Activated T-cell treated with anti-CD3 and anti-CD28 coated beads for 24 hours (primary cell): ENCODE measurements around the gene CUL3.

Experiments
- DNase-seq: peaks from one replicate; pipeline ENCODE4 v3.0.0-alpha.2; 2020; ENCODE audit warnings: low read depth

CUL3 gene

DNA sequence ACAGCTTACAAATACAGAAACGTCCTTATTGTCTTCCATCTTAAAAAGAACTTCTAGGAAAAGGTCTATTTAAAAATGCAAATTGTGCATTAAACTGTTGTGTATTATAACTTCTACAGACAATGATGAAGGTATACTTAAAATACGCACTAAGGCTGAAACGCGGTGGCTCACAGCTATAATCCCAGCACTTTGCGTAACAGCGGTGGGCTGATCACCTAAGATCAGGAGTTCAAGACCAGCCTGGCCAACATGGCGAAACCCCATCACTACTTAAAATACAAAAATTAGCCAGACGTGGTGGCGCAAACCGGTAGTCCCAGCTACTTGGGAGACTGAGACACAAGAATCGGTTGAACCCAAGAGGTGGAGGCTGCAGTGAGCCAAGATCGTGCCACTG is 4.9 kb downstream of the CUL3 start:
- no peak for DNase-seq

DNA sequence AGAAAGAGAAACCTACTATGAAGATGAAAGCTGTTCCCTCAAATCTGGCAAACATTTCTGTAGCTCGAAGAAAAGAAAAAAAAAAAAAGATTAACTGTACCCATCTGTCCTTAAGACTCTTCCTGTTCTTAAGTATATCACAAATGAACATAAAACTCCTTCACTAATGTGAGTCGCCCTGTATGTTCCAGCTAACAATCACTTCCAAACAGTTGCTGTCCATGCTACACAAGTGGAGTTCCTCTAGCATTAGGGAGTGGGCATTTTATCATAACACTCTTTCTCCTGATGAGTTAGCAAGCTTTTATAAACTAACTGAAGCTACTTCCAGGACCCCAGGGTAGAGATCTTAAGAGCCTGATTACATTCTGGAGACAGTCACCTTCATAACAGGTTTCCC is 5.8 kb downstream of the CUL3 start:
- DNase-seq: no peak

DNA sequence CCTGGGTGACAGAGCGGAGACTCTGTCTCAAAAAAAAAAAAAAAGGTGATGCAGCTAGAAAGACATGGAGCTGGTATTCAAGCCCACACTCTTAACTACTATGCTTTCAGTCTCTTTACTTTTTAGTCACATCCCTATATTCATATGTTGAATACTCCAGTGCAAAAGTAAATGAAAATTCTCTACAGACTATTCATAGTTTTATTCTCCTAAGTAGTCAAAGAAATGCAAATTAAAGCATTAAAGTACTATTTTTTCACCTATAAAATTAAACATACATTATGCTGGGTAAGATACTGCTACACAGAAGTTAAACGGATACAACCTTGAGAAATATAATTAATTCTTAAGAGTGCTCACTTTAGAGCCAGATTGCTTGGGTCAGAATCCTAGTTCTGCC is 7.6 kb downstream of the CUL3 start:
- no peak for DNase-seq

- no peak for DNase-seq
These were observed 9.0 kb downstream of the CUL3 start for GRCh38 chr2:224576088-224576715.

DNA sequence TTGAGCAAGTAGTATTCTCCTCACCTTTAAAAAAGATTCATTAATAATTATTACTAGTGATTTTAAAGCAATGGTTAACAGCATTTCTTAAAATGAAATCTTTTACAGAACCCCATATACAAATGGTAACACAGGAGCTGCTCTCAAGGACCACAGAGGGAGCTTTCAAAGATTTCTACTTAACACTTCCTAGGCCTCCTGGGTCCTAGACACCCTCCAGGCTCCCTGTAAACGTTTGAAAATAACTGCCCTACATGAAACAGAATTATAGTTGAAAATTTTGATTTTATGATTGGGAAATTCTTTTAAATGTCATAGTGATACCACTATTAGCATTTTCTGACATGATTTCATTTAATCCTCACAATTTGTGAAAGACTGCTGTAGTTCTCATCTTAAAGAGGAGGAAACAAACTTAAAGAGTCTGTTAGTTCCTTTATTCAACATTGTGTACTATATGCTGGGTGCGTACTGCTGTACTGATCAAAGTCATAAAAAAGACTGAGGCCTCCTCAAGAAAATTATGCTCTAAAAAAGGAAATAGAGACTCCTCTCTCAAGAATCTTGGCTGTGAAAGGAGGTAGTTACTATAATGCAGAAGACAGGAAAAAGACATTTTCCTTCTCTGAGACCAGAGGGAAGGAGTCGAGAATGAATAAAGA is 10.6 kb downstream of the CUL3 start:
- no peak for DNase-seq

DNA sequence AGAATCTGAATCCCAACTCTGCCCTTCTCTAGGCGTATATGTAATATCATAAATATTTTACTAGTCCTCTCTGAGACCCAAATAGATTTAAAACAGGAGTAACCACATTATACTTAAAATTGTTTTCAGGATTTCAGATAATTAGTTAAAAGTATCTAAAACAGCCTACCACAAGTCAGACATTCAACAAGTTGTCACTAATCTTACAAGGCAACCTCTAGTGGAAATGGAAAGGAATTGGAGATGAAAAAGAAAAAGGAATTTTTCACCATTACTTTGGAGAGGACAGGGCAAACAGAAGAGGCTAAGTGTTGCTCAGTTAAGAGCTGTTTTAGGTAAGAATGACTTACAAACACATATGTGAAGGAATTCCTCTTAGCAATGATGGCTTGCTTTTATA is 11.4 kb downstream of the CUL3 start:
- DNase-seq: no peak

DNA sequence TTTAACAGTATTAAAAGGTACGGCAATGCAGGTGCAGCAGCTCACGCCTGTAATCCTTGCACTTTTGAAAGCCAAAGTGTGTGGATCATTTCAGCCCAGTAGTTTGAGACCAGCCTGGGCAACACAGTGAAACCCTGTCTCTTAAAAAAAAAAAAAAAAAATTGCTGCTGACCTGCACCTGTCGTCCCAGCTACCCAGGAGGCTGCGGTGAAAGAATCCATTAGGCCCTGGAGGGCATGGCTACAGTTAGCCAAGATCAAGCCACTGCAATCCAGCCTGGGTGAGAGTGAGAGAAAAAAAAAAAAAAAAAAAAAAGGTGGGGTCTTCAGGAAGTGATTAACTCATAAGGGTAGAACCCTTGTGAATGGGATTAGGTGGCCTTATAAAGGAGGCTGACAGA is 12.8 kb downstream of the CUL3 start:
- DNase-seq: no peak

- no peak for DNase-seq
These were observed 14.7 kb downstream of the CUL3 start for GRCh38 chr2:224570328-224570993.

GRCh38 chr2:224569654-224570053 is 15.5 kb downstream of the CUL3 start:
- no peak for DNase-seq

DNA sequence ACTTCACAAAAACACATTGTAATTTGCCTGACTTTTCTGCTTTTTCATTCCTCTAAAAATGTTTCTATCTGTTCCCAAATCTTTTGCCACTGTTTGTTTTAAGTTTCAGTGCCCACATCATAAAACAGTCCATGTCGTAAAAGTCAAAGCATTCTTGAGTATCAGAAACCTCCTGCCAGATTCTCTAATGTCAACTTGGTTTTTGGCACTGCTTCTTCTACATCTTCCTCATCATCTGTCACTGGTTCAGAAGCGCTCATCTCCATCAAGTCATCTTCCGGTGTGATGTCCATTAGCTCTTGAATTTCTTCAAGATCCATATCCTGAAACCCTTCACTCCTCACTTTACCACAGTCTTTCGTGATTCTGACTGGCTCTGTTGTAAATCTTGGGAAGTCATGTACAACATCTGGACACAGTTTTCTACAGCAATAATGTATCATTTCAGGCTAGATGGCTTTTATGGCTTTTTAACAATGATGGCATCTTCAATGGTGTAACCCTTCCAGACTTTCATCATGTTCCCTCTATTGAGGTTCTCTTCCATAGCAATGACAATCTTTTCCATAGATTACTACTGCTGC is 19.6 kb downstream of the CUL3 start:
- no peak for DNase-seq

- no peak for DNase-seq
These were observed 21.6 kb downstream of the CUL3 start for GRCh38 chr2:224563537-224563936.

GRCh38 chr2:224562831-224563230 is 22.3 kb downstream of the CUL3 start:
- no peak for DNase-seq

DNA sequence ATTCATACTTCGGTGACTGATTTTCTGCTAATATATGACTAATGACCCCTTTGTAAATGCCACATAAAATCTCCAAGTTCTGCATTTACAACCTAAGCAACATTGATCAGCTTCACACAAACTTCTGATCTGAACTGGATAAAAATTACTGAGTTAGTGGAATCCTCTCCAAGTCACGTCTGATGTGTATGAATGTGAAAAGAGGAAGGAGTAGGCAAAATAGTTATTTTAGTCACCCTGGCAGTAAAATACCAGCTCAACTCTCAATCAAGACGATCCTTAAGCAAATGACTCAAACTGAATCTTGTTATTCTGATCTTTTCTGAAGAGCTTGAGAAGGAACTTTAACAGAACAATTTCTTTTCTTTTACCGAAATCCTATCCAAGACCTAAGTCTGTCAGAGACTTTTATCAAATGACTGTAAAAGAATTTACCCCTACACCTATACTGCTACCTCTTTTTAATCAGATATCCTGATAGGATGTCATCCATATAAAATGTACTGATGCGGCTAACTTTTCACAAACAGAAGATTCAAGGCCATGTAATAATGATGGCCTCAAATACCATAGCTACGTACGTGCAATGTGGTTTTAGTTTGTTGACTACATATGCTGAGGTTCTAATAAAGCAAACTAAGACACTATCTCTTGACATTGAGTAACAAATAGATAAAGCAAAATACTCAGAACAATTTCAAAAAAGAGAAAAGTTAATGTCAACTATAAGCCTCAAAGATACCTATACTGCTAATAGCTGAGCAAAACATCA is 23.7 kb downstream of the CUL3 start:
- no peak for DNase-seq

DNA sequence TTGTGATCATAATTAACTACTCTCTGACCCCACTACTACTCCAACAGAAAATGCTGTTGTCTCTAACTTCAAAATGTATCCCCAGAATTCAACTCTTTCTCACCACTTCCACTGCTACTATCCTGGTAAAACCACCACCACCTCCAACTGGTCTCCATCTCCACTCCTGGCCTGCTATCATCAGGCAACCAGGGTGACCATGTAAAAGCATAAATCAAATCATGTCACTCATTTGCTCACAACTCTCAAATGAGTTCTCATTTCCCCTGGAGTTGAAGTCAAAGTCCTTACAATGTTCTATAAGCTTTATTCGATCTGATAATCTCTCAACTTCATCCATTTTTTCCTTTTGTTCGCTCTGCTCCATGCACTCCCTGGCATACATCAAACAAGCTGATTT is 24.6 kb downstream of the CUL3 start:
- DNase-seq: no peak

GRCh38 chr2:224557610-224558009 is 27.6 kb downstream of the CUL3 start:
- no peak for DNase-seq

GRCh38 chr2:224556381-224556780 is 28.8 kb downstream of the CUL3 start:
- DNase-seq: no peak

DNA sequence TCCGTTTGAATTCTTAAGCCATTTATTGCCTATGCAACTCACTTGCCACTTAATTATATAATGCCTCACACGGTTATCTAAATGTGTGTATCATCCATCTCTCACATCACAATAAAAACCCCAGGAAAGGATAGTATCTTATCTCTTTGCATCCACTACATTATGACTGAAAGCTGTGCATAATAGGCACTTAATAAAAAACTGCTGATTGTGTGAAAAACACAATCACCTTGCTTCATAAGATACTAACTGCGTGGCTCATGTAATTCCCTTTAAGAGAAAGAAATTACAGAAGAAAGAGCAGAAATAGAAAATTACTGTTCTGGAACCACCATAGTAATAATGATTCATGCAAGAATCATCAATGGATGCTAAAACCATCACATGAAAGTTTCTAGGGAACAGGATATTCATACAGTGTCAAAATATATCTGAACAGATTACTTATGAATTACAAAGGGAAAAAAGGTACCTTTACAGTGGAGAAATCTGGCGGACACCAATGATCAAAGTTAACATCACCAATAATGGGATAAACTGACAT is 29.3 kb downstream of the CUL3 start:
- DNase-seq: no peak

DNA sequence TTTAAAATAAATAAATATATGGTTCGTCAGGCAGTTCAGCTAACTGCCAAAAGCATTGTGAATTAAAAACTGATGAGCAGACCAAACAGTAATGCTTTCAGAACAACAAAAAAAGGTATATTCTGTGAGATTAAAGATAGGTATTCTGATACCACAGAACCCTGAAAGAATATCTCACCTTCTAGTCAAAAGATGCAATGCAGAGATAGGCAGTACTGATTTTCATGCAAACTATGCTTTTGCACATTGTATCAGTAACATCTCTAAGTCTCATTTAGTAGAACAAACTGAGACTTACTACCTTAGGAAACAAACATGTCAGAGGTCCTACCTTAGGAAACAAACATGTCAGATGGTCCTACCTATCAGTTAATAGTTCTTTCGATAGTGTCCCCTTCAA is 32.4 kb downstream of the CUL3 start:
- no peak for DNase-seq

DNA sequence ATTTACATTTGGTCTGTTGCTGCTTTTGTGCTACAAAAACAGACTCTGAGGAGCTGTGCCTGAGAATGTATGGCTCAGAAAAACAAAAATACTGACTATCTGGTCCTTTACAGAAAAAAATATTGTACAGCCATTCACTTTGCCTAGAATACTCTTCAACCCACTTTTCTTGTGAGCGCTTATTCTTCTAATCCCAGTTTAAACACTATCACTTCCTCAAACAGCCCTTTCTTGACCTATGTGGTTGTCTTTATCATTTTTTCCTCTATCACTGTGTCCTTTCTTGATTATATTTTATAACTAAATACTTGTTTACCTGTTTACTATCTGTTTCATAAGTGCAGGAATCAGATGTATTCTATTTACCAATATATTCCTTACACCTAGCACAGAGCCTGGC is 33.5 kb downstream of the CUL3 start:
- DNase-seq: no peak

DNA sequence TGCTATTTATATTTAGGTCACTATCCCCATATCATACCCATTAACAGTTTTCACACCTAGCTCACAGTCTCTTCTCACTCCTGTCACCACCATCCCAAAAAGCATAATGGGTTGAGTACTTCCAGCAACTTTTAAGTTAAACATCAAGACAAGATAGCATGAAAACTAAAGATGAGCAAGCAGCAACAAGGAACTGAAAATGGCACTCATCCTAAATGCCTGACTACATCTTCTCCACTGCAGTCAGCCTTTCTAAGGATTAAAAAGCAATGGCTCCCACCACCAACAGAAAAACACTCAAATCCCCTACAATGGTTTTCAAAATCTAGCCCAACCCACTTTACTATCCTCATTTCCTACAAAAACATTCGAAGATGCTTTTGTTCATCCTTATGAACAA is 38.2 kb downstream of the CUL3 start:
- DNase-seq: no peak

GRCh38 chr2:224545884-224546644 is 39.1 kb downstream of the CUL3 start:
- DNase-seq: no peak
